Measurements from ENCODE around the gene ACSM6.

DNA sequence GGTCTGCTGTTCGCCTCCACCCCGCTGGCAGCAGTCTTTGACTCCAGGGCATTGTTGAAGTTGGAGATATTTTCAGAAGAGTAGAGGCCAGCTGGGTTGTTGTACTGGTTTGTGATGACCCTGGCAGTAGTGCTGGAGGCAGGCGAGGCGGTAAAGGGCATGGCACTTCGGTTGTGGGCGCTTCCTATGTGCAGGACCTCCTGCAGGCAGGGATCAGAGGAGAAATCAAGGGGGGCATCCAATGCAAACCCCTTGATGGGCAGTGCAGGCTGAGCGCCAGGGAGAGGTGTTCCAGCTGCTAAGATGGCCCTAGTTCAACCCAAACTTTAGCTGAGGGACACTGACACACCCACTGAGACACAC lies 69.8 kb downstream of the ACSM6 start:
- no peak for TF ChIP-seq POLR2AphosphoS5 (IDR thresholded peaks at IDR 0.05)
- TF ChIP-seq, protein P1, sequence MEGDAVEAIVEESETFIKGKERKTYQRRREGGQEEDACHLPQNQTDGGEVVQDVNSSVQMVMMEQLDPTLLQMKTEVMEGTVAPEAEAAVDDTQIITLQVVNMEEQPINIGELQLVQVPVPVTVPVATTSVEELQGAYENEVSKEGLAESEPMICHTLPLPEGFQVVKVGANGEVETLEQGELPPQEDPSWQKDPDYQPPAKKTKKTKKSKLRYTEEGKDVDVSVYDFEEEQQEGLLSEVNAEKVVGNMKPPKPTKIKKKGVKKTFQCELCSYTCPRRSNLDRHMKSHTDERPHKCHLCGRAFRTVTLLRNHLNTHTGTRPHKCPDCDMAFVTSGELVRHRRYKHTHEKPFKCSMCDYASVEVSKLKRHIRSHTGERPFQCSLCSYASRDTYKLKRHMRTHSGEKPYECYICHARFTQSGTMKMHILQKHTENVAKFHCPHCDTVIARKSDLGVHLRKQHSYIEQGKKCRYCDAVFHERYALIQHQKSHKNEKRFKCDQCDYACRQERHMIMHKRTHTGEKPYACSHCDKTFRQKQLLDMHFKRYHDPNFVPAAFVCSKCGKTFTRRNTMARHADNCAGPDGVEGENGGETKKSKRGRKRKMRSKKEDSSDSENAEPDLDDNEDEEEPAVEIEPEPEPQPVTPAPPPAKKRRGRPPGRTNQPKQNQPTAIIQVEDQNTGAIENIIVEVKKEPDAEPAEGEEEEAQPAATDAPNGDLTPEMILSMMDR (IDR thresholded peaks at IDR 0.05): no peak
- no peak for TF ChIP-seq POLR2A (IDR thresholded peaks at IDR 0.05)
- TF ChIP-seq EP300 (IDR thresholded peaks at IDR 0.05): no peak
